PC-3 (cell line): ENCODE results near the gene VTN.

Source experiments
- CTCF ChIP-seq: fragments of 300-600 bp; sonication (generic); conservative IDR thresholded peaks from 2 replicates; pipeline ENCODE4 v1.5.1; 2017; ENCODE audit warnings: antibody characterized with exemption, low read depth, mild to moderate bottlenecking, low read length
- EZH2 ChIP-seq: fragments of 300-600 bp; sonication (generic); IDR thresholded peaks from one replicate; pipeline ENCODE4 v1.6.1; 2017; ENCODE audit warnings: antibody characterized with exemption, mild to moderate bottlenecking, low read length; ENCODE audit not compliant: unreplicated experiment

GRCh38 chr17:28341516-28341915, 28.6 kb downstream of the VTN start:
- TF ChIP-seq CTCF (no peak), EZH2 (no peak)
